ENCODE data around the gene ZNF691.
"Not testable (repeated sequence)": the region's sequence is repeated elsewhere in the genome, so short reads cannot be mapped to it uniquely, and the experiment has no call there.

Gene ZNF691

GRCh38 chr1:42832641-42833240, 13.7 kb upstream of the ZNF691 start:
- no peak for DNase-seq (ENCODE audit: low read depth)

- no peak for DNase-seq (ENCODE audit: low read depth)
These were observed 12.4 kb upstream of the ZNF691 start for GRCh38 chr1:42833981-42834380.

GRCh38 chr1:42834803-42835202, 11.6 kb upstream of the ZNF691 start:
- no peak for DNase-seq (ENCODE audit: low read depth)

- DNase-seq (ENCODE audit: low read depth), result no peak
These were observed 11.0 kb upstream of the ZNF691 start for GRCh38 chr1:42835422-42835821.

GRCh38 chr1:42837709-42838108, 8.7 kb upstream of the ZNF691 start:
- no peak for DNase-seq (ENCODE audit: low read depth)

GRCh38 chr1:42838482-42839190, 7.8 kb upstream of the ZNF691 start:
- no peak for DNase-seq (ENCODE audit: low read depth)

- DNase-seq (ENCODE audit: low read depth), result no peak
These were observed 5.4 kb upstream of the ZNF691 start for GRCh38 chr1:42841010-42841409.

- DNase-seq (ENCODE audit: low read depth), result no peak
These were observed 4.8 kb upstream of the ZNF691 start for GRCh38 chr1:42841440-42842147.

GRCh38 chr1:42844592-42845140, 1.7 kb upstream of the ZNF691 start:
- DNase-seq (ENCODE audit: low read depth), result no peak

- DNase-seq (ENCODE audit: low read depth), result no peak
These were observed 1.2 kb upstream of the ZNF691 start for GRCh38 chr1:42845193-42845592.

GRCh38 chr1:42845866-42846256, 552 bp upstream of the ZNF691 start:
- no peak for DNase-seq (ENCODE audit: low read depth)

- no peak for DNase-seq (ENCODE audit: low read depth)
These were observed 740 bp downstream of the ZNF691 start for GRCh38 chr1:42847111-42847595.

GRCh38 chr1:42847721-42848460, 1.5 kb downstream of the ZNF691 start:
- no peak for DNase-seq (ENCODE audit: low read depth)

- no peak for DNase-seq (ENCODE audit: low read depth)
These were observed 2.6 kb downstream of the ZNF691 start for GRCh38 chr1:42848823-42849537.

- DNase-seq (ENCODE audit: low read depth), result no peak
These were observed 3.5 kb downstream of the ZNF691 start for GRCh38 chr1:42849944-42850343.

GRCh38 chr1:42851420-42851819, 5.0 kb downstream of the ZNF691 start:
- DNase-seq (ENCODE audit: low read depth), result no peak

- DNase-seq (ENCODE audit: low read depth), result no peak
These were observed 5.7 kb downstream of the ZNF691 start for GRCh38 chr1:42851960-42852607.

- DNase-seq (ENCODE audit: low read depth), result no peak
These were observed 6.2 kb downstream of the ZNF691 start for GRCh38 chr1:42852608-42852980.

GRCh38 chr1:42853116-42853884, 6.9 kb downstream of the ZNF691 start:
- DNase-seq (ENCODE audit: low read depth), result no peak

GRCh38 chr1:42856554-42856953, 10.1 kb downstream of the ZNF691 start:
- DNase-seq (ENCODE audit: low read depth), result not testable (repeated sequence)
